Measurements from ENCODE around the gene KCNK16. TPM values are rescaled to one million over a fixed set of nuclear protein-coding genes. Genes with fewer than 3 reads are reported as not detected.

Gene KCNK16
- total RNA-seq, 1 donor from 2014 or later = not detected

GRCh38 chr6:39314273-39314795 is 8.2 kb downstream of the KCNK16 start, which contains the start of gene KCNK17:
Gene KCNK17, minus strand, starts transcription at chr6:39314419. Its CDS starts 99 bp downstream, at chr6:39314320.
- TF ChIP-seq EZH2phosphoT487 (IDR thresholded peaks at IDR 0.05) (no peak), EZH2 (IDR thresholded peaks at IDR 0.05) (peak; percentile 63)

GRCh38 chr6:39313526-39314272 is 8.8 kb downstream of the KCNK16 start:
- no peaks in the 10 kb centered on the region for H3F3A ChIP-seq (ENCODE audit: low read depth)
- peak; percentile 91 for TF ChIP-seq EZH2 (IDR thresholded peaks at IDR 0.05)
- TF ChIP-seq EZH2phosphoT487 (IDR thresholded peaks at IDR 0.05) = peak; percentile 89
- TF ChIP-seq CTCF (IDR thresholded peaks at IDR 0.05) = peak; percentile 32
- H3K79me2 ChIP-seq (ENCODE audit: low read depth) = no peaks in the 10 kb centered on the region
- Mint-ChIP-seq H3K27me3 (ENCODE audit: insufficient read depth, low read depth) (peaks cover 60% of the 10 kb centered on the region), H3K9me3 (peaks cover 4% of the 10 kb centered on the region), H3K4me1 (no peaks in the 10 kb centered on the region), H3K4me3 (peak overlapping the region; percentile 46), H3K36me3 (no peaks in the 10 kb centered on the region), H3K27ac (no peak overlapping the region)
- H3K9me3 ChIP-seq (ENCODE audit: low read depth) = no peaks in the 10 kb centered on the region
- peak overlapping the region; percentile 61 for H3K4me3 ChIP-seq
- peaks cover 3% of the 10 kb centered on the region for H3K4me1 ChIP-seq
- H3K9ac ChIP-seq = no peak overlapping the region
- H3K27ac ChIP-seq = no peak overlapping the region
- peak; percentile 56 for DNase-seq (ENCODE audit: low spot score)
- H3K27me3 ChIP-seq = peaks cover 77% of the 10 kb centered on the region
- H4K20me1 ChIP-seq (ENCODE audit: low read depth) = peaks cover 5% of the 10 kb centered on the region
- peak overlapping the region; percentile 93 for H2AFZ ChIP-seq (replicated peaks)
- peak overlapping the region; percentile 95 for H3K4me2 ChIP-seq
- H3K36me3 ChIP-seq = no peaks in the 10 kb centered on the region

More at GRCh38 chr6:39314273-39314795, 8.2 kb downstream of the KCNK16 start, which contains the start of gene KCNK17:
- Histone ChIP-seq H2AFZ (replicated peaks) (peak within 1 kb of the TSS; percentile 93), H4K20me1 (ENCODE audit: low read depth) (peaks cover 5% of the 10 kb centered on the region), H3K79me2 (ENCODE audit: low read depth) (no peaks in the 10 kb centered on the region), H3K4me1 (peaks cover 3% of the 10 kb centered on the region), H3K4me3 (peak within 1 kb of the TSS; percentile 61), H3F3A (ENCODE audit: low read depth) (no peaks in the 10 kb centered on the region), H3K9ac (no peak within 1 kb of the TSS), H3K9me3 (ENCODE audit: low read depth) (no peaks in the 10 kb centered on the region), H3K27ac (no peak within 1 kb of the TSS), H3K4me2 (peak within 1 kb of the TSS; percentile 95), H3K27me3 (peaks cover 77% of the 10 kb centered on the region), H3K36me3 (no peaks in the 10 kb centered on the region)
- H3K9me3 Mint-ChIP-seq = peaks cover 4% of the 10 kb centered on the region
- peak; percentile 49 for DNase-seq (ENCODE audit: low spot score)
- H3K4me1 Mint-ChIP-seq = no peaks in the 10 kb centered on the region
- peak within 1 kb of the TSS; percentile 46 for H3K4me3 Mint-ChIP-seq
- H3K27ac Mint-ChIP-seq = no peak within 1 kb of the TSS
- no peaks in the 10 kb centered on the region for H3K36me3 Mint-ChIP-seq
- peaks cover 62% of the 10 kb centered on the region for H3K27me3 Mint-ChIP-seq (ENCODE audit: insufficient read depth, low read depth)

- peak overlapping the region; percentile 95 for H3K4me2 ChIP-seq
- no peaks in the 10 kb centered on the region for H3K36me3 ChIP-seq
- peak overlapping the region; percentile 93 for H2AFZ ChIP-seq (replicated peaks)
Measured at GRCh38 chr6:39312912-39313525, 9.5 kb downstream of the KCNK16 start.

More at GRCh38 chr6:39312912-39313525, 9.5 kb downstream of the KCNK16 start:
- no peak overlapping the region for H3K27ac Mint-ChIP-seq
- no peaks in the 10 kb centered on the region for H3K36me3 Mint-ChIP-seq
- peak overlapping the region; percentile 35 for H3K4me3 Mint-ChIP-seq
- H3K9ac ChIP-seq = no peak overlapping the region
- no peaks in the 10 kb centered on the region for H3K9me3 ChIP-seq (ENCODE audit: low read depth)
- peaks cover 75% of the 10 kb centered on the region for H3K27me3 ChIP-seq
- peaks cover 3% of the 10 kb centered on the region for H3K4me1 ChIP-seq
- H3K9me3 Mint-ChIP-seq = peaks cover 4% of the 10 kb centered on the region
- peak overlapping the region; percentile 61 for H3K4me3 ChIP-seq
- no peak for DNase-seq (ENCODE audit: low spot score)
- H4K20me1 ChIP-seq (ENCODE audit: low read depth) = peaks cover 5% of the 10 kb centered on the region
- H3K27ac ChIP-seq = no peak overlapping the region
- H3K4me1 Mint-ChIP-seq = no peaks in the 10 kb centered on the region
- peaks cover 58% of the 10 kb centered on the region for H3K27me3 Mint-ChIP-seq (ENCODE audit: insufficient read depth, low read depth)
- no peaks in the 10 kb centered on the region for H3K79me2 ChIP-seq (ENCODE audit: low read depth)
- H3F3A ChIP-seq (ENCODE audit: low read depth) = no peaks in the 10 kb centered on the region
- TF ChIP-seq EZH2phosphoT487 (IDR thresholded peaks at IDR 0.05) (no peak), CTCF (IDR thresholded peaks at IDR 0.05) (no peak), EZH2 (IDR thresholded peaks at IDR 0.05) (no peak)

All from neural progenitor cell (in vitro differentiated cells).